WI38 (cell line): Measurements from ENCODE around the gene PLIN3.
"Not testable (repeated sequence)": the region's sequence is repeated elsewhere in the genome, so short reads cannot be mapped to it uniquely, and the experiment has no call there.

ENCODE experiments used
- H3K4me3 ChIP-seq: 2 replicates; pipeline ENCODE4 v1.5.1; 2011; ENCODE audit warnings: low read depth, mild to moderate bottlenecking, control low read depth, low read length
- TF ChIP-seq, protein P1 (sequence below): IDR thresholded peaks from 2 replicates; pipeline ENCODE4 v1.5.1; 2012; ENCODE audit warnings: low read depth, mild to moderate bottlenecking, control low read depth, low read length

Gene PLIN3

DNA sequence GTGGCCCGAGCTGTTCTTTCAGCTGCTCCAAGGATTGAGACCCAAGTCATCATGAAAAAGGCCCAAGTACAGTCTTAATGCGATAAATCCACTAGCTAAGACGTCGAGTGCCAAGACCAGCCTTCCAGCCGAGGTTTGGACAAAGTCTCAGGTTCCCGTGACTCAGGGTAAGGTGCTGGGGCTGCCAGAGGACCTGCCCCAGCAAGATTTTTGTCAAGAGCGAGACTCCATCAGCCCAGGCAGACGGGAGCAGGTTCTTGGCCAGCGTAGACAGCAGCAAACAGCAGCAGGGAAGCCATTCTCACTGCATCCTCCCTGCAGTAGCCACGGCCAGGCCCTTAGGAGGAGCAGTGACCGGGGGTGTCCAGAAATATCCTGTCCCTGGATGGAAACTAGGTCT lies 72.5 kb downstream of the PLIN3 start:
- TF ChIP-seq, protein P1, sequence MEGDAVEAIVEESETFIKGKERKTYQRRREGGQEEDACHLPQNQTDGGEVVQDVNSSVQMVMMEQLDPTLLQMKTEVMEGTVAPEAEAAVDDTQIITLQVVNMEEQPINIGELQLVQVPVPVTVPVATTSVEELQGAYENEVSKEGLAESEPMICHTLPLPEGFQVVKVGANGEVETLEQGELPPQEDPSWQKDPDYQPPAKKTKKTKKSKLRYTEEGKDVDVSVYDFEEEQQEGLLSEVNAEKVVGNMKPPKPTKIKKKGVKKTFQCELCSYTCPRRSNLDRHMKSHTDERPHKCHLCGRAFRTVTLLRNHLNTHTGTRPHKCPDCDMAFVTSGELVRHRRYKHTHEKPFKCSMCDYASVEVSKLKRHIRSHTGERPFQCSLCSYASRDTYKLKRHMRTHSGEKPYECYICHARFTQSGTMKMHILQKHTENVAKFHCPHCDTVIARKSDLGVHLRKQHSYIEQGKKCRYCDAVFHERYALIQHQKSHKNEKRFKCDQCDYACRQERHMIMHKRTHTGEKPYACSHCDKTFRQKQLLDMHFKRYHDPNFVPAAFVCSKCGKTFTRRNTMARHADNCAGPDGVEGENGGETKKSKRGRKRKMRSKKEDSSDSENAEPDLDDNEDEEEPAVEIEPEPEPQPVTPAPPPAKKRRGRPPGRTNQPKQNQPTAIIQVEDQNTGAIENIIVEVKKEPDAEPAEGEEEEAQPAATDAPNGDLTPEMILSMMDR, result no peak
- no peak overlapping the region for H3K4me3 ChIP-seq

DNA sequence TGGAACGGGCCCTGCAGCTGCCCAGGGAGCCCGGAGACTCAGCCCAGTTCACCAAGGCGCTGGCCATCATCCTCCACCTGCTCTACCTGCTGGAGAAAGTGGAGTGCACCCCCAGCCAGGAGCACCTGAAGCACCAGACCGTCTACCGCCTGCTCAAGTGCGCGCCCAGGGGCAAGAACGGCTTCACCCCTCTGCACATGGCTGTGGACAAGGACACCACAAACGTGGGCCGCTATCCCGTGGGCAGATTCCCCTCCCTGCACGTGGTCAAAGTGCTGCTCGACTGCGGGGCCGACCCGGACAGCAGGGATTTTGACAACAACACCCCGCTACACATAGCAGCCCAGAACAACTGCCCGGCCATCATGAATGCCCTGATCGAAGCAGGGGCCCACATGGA lies 74.2 kb downstream of the PLIN3 start:
- not testable (repeated sequence) for H3K4me3 ChIP-seq

DNA sequence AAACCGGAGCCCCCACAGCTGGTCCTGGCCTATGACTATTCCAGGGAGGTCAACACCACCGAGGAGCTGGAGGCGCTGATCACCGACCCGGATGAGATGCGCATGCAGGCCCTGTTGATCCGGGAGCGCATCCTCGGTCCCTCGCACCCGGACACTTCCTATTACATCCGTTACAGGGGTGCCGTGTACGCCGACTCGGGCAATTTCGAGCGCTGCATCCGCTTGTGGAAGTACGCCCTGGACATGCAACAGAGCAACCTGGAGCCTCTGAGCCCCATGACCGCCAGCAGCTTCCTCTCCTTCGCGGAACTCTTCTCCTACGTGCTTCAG lies 74.6 kb downstream of the PLIN3 start:
- peak overlapping the region; percentile 71 for H3K4me3 ChIP-seq

DNA sequence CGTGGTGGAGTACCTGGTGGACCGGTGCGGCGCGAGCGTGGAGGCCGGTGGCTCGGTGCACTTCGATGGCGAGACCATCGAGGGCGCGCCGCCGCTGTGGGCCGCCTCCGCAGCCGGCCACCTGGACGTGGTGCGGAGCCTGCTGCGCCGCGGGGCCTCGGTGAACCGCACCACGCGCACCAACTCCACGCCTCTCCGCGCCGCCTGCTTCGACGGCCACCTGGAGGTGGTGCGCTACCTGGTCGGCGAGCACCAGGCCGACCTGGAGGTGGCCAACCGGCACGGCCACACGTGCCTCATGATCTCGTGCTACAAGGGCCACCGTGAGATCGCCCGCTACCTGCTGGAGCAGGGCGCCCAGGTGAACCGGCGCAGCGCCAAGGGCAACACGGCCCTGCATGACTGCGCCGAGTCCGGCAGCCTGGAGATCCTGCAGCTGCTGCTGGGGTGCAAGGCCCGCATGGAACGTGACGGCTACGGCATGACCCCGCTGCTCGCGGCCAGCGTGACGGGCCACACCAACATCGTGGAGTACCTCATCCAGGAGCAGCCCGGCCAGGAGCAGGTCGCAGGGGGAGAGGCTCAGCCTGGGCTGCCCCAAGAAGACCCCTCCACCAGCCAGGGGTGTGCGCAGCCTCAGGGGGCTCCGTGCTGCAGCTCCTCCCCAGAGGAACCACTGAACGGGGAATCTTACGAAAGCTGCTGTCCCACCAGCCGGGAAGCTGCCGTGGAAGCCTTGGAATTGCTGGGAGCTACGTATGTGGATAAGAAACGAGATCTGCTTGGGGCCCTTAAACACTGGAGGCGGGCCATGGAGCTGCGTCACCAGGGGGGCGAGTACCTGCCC lies 75.2 kb downstream of the PLIN3 start:
- H3K4me3 ChIP-seq, result peak overlapping the region; percentile 71

DNA sequence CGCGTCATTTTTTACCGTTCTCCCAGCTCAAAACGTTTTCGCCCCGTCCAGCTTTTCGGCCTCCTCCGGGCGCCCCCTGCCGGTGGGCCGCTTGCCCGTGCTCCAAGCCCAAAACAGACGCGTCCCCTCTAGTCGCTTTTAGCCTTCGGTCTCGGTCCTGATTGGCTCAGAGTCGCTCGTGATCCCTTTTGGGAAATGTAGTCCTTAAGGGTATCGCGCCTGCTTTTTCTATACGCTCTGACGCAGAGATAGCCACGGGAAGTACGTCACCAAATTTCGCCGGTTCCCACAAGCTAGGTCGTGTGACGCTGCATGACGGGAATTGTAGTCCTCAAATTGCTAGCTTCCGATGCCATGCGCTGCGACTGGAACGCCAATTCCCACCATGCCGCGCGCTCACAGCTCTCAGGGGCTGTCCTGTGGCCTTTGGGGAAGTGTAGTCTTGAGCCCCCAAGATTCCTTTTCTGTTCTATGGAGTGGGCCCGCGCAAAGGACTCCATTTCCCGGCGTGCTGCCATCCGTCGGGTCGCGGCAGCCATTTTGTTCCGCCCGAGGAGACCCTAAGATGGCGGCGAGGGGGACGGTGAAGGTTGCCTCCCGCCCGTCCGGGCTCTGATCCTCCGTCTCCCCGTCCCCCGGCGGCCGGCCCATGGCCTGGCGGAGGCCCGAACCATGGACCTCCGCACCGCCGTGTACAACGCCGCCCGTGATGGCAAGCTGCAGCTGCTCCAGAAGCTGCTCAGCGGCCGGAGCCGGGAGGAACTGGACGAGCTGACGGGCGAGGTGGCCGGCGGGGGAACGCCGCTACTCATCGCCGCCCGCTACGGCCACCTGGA lies 76.1 kb downstream of the PLIN3 start, which contains the start of gene FEM1A:
Gene FEM1A (plus strand): TSS at position 552 of the 836 bp plus-strand sequence. CDS start 121 bp downstream, at position 673.
- H3K4me3 ChIP-seq, result peak within 1 kb of the TSS; percentile 71
- TF ChIP-seq, protein P1, result peak; percentile 92
